ENCODE results near the gene C1orf52.

C1orf52 gene

GRCh38 chr1:85274969-85275453, 15.5 kb upstream of the C1orf52 start:
- TF ChIP-seq CTCF (IDR thresholded peaks at IDR 0.05; ENCODE audit: insufficient read depth, low read length) (no peak), SPI1 (IDR thresholded peaks at IDR 0.05; ENCODE audit: borderline replicate concordance, low read depth) (peak; percentile 59; the same call in 1 of the 2 replicates)
- DNase-seq (ENCODE audit: low read depth in 1 of 2, low spot score in 1 of 2), result no peak
- Histone ChIP-seq H3K4me3 (replicated peaks; ENCODE audit: insufficient read depth, low read length) (peak overlapping the region; percentile 94), H3K27ac (replicated peaks) (no peak overlapping the region), H3K27me3 (ENCODE audit: insufficient read depth, poor library complexity, severe bottlenecking) (no peaks in the 10 kb centered on the region)

GRCh38 chr1:85273397-85273796, 13.9 kb upstream of the C1orf52 start:
- no peak for DNase-seq (ENCODE audit: low read depth in 1 of 2, low spot score in 1 of 2)
- no peaks in the 10 kb centered on the region for H3K27me3 ChIP-seq (ENCODE audit: insufficient read depth, poor library complexity, severe bottlenecking)
- no peak overlapping the region for H3K4me3 ChIP-seq (replicated peaks; ENCODE audit: insufficient read depth, low read length)
- TF ChIP-seq GABPA (IDR thresholded peaks at IDR 0.05; ENCODE audit: low read depth) (no peak), REST (IDR thresholded peaks at IDR 0.05; ENCODE audit: insufficient replicate concordance, low read depth) (no peak), POLR2AphosphoS5 (IDR thresholded peaks at IDR 0.05; ENCODE audit: low read depth) (no peak), SPI1 (IDR thresholded peaks at IDR 0.05; ENCODE audit: borderline replicate concordance, low read depth) (no peak), CTCF (IDR thresholded peaks at IDR 0.05; ENCODE audit: insufficient read depth, low read length) (no peak)
- H3K27ac ChIP-seq (replicated peaks), result no peak overlapping the region

GRCh38 chr1:85268801-85269585, 9.5 kb upstream of the C1orf52 start:
- H3K27me3 ChIP-seq (ENCODE audit: insufficient read depth, poor library complexity, severe bottlenecking), result no peaks in the 10 kb centered on the region
- H3K27ac ChIP-seq (replicated peaks), result no peak overlapping the region
- no peak for DNase-seq (ENCODE audit: low read depth in 1 of 2, low spot score in 1 of 2)
- no peak overlapping the region for H3K4me3 ChIP-seq (replicated peaks; ENCODE audit: insufficient read depth, low read length)
- TF ChIP-seq REST (IDR thresholded peaks at IDR 0.05; ENCODE audit: insufficient replicate concordance, low read depth), result no peak

GRCh38 chr1:85267313-85267712, 7.9 kb upstream of the C1orf52 start:
- TF ChIP-seq GABPA (IDR thresholded peaks at IDR 0.05; ENCODE audit: low read depth), result no peak
- TF ChIP-seq CTCF (IDR thresholded peaks at IDR 0.05; ENCODE audit: insufficient read depth, low read length), result no peak
- TF ChIP-seq SPI1 (IDR thresholded peaks at IDR 0.05; ENCODE audit: borderline replicate concordance, low read depth), result no peak
- TF ChIP-seq REST (IDR thresholded peaks at IDR 0.05; ENCODE audit: insufficient replicate concordance, low read depth), result no peak
- TF ChIP-seq POLR2AphosphoS5 (IDR thresholded peaks at IDR 0.05; ENCODE audit: low read depth), result no peak
- Histone ChIP-seq H3K4me3 (replicated peaks; ENCODE audit: insufficient read depth, low read length) (no peak overlapping the region), H3K27ac (replicated peaks) (no peak overlapping the region), H3K27me3 (ENCODE audit: insufficient read depth, poor library complexity, severe bottlenecking) (no peaks in the 10 kb centered on the region)
- no peak for DNase-seq (ENCODE audit: low read depth in 1 of 2, low spot score in 1 of 2)
